ENCODE results near the gene ZBP1. TPM values are rescaled to one million over a fixed set of nuclear protein-coding genes. Genes with fewer than 3 reads are reported as not detected.

The ZBP1 gene
- total RNA-seq, 1 experiment from 2014 or later = not detected

DNA sequence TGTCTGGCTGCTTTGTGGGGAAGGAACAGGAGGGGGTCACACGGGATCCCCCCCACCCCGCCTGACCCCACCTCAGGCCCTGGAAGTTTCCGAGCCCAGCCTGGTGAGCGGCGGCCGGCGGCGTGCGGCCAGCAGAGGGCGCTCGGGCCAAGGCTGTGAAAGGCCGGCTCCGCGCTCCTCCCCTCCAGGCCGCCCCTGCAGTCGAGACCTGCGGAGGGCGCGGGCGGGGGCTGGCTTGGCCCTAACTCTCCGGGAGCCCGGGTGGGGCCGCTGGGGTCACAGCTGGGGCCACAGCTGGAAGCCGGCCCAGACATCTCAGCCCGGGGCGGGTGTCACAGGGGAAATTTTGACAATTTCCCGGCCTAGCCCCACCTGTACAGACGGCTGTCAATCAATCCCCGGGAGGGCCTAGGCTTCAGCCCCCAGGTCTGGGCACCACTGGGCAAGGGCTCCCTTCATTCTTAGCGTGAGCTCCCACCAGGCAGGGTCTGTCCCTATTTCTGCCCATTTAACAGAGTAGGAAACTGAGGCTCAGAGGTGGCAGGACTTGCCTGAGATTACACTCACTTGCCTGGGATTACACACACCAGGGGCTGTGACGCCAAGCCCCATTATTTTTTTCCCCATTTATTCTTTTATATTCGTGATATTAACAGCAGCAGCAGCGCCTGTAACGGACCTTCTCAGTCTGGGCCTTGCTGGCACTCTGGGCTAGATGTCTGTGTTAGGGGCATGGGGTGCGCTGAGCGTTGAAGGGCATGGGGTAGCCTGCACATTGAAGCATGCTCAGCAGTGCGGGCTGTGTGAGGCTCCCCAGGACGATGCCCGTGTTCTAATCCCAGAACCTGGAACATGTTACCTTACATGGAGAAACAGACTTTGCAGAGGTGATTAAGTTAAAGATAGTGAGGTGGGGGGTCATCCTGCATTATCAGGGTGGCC is 23.0 kb downstream of the ZBP1 start:
- ATAC-seq (peak; percentile 91), DNase-seq (ENCODE audit: low read depth, low spot score) (peak; percentile 8)
- Histone ChIP-seq H3K79me2 (ENCODE audit: insufficient read depth, low read length) (no peaks in the 10 kb centered on the region), H3K36me3 (ENCODE audit: control insufficient read depth in 1 of 2, insufficient read depth in 2 of 2, low read length in 2 of 2) (no peaks in the 10 kb centered on the region), H3K27ac (ENCODE audit: low read depth, low read length) (no peak overlapping the region), H3K9ac (ENCODE audit: low read length) (no peak overlapping the region), H3K4me2 (ENCODE audit: low read length) (peak overlapping the region; percentile 67), H3K4me1 (ENCODE audit: control insufficient read depth in 1 of 2, insufficient read depth in 2 of 2, low read length in 2 of 2) (peaks cover 0 to 7% of the 10 kb centered on the region in 2 experiments; a peak in 1 of 4 replicates), H3K9me3 (ENCODE audit: control insufficient read depth in 1 of 2, insufficient read depth in 1 of 2, low read depth in 1 of 2, low read length in 2 of 2) (no peaks in the 10 kb centered on the region), H3K9me2 (ENCODE audit: insufficient read depth) (no peaks in the 10 kb centered on the region), H4K20me1 (ENCODE audit: insufficient read depth) (no peaks in the 10 kb centered on the region), H2AFZ (ENCODE audit: low read depth, low read length, poor library complexity, severe bottlenecking) (peak overlapping the region; percentile 74), H3K27me3 (ENCODE audit: insufficient read depth, low read length) (no peaks in the 10 kb centered on the region), H3K4me3 (replicated peaks in 1 of 2; ENCODE audit: low read depth in 1 of 2, low read length in 2 of 2) (no peak overlapping the region)
- intact Hi-C loops (cut with micrococcal nuclease) = loop anchor here (1.0 to 10.0 kb wide), 4 partner anchors 212 to 1858 kb away; no protein-coding TSS in a partner anchor
- RAD21 ChIA-PET (ENCODE audit: low non-redundant PET in 1 of 2, low total read pairs in 2 of 2, uncharacterized antibody in 2 of 2, unreplicated experiment in 2 of 2) = interaction anchor here in 1 of 2 experiments (1.0 kb wide), 1 partner anchor 25 kb away, joined by 4 read pairs; no protein-coding TSS in a partner anchor
- TF ChIP-seq YY1 (IDR thresholded peaks at IDR 0.05; ENCODE audit: extremely low read depth, insufficient replicate concordance, low read depth, low read length) = no peak
- TF ChIP-seq, protein P1, sequence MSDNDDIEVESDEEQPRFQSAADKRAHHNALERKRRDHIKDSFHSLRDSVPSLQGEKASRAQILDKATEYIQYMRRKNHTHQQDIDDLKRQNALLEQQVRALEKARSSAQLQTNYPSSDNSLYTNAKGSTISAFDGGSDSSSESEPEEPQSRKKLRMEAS (IDR thresholded peaks at IDR 0.05) = no peak
- no peak for TF ChIP-seq POLR2AphosphoS5 (IDR thresholded peaks at IDR 0.05; ENCODE audit: low read depth, low read length)
- TF ChIP-seq, protein P2, sequence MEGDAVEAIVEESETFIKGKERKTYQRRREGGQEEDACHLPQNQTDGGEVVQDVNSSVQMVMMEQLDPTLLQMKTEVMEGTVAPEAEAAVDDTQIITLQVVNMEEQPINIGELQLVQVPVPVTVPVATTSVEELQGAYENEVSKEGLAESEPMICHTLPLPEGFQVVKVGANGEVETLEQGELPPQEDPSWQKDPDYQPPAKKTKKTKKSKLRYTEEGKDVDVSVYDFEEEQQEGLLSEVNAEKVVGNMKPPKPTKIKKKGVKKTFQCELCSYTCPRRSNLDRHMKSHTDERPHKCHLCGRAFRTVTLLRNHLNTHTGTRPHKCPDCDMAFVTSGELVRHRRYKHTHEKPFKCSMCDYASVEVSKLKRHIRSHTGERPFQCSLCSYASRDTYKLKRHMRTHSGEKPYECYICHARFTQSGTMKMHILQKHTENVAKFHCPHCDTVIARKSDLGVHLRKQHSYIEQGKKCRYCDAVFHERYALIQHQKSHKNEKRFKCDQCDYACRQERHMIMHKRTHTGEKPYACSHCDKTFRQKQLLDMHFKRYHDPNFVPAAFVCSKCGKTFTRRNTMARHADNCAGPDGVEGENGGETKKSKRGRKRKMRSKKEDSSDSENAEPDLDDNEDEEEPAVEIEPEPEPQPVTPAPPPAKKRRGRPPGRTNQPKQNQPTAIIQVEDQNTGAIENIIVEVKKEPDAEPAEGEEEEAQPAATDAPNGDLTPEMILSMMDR (IDR thresholded peaks at IDR 0.05 in 2 of 3, conservative IDR thresholded peaks at IDR 0.05 in 1 of 3; ENCODE audit: borderline replicate concordance in 1 of 3, insufficient read depth in 1 of 3, low read depth in 2 of 3, low read length in 2 of 3) = peak; percentile 84 to 94 (median 91)
- TF ChIP-seq EGR1 (IDR thresholded peaks at IDR 0.05; ENCODE audit: low read depth) = no peak
- TF ChIP-seq RAD21 (IDR thresholded peaks at IDR 0.05; ENCODE audit: low read depth) = peak; percentile 91
- TF ChIP-seq POLR2A (IDR thresholded peaks at IDR 0.05; ENCODE audit: borderline replicate concordance, extremely low read depth, insufficient read depth, insufficient read length) = no peak
- POLR2A ChIA-PET = no interaction called here
- no TSS peak for BruUV-seq (replicated peaks)
- CTCF ChIA-PET = interaction anchor here (0.7 to 1.9 kb wide), 7 partner anchors 11 to 616 kb away, joined by 3 to 7 read pairs (median 5); no protein-coding TSS in a partner anchor

All from HCT116 (cell line).